GM23338 (cell line): Measurements from ENCODE around the gene ZNF860. TPM values are rescaled to one million over a fixed set of nuclear protein-coding genes. Genes with fewer than 3 reads are reported as not detected.

Source experiments
- ATAC-seq: fragments of 200-7000 bp; cut with Tn5 transposase; 3 replicates; pipeline ENCODE4 v1.9.1; 2020
- DNase-seq: peaks from one replicate; pipeline ENCODE4 v3.0.0-alpha.2; 2015; ENCODE audit warnings: low spot score
- H2AFZ ChIP-seq: fragments of 200-600 bp; sonication (generic); 2 replicates; pipeline ENCODE4 v1.8.0; 2016; ENCODE audit warnings: antibody characterized with exemption, mild to moderate bottlenecking, moderate library complexity
- H3F3A ChIP-seq: fragments of 200-600 bp; sonication (generic); replicated peaks from 2 replicates; pipeline ENCODE4 v1.8.0; 2017; ENCODE audit warnings: antibody characterized with exemption, mixed run types, low read depth
- H3K27ac ChIP-seq: fragments of 200-600 bp; sonication (generic); 2 replicates; pipeline ENCODE4 v1.6.1; 2016; ENCODE audit warnings: low read depth
- H3K27me3 ChIP-seq: fragments of 200-600 bp; sonication (generic); 2 replicates; pipeline ENCODE4 v1.8.0; 2016; ENCODE audit warnings: mild to moderate bottlenecking, mixed run types, moderate library complexity; ENCODE audit not compliant: insufficient read depth
- H3K36me3 ChIP-seq: fragments of 200-600 bp; sonication (generic); 2 replicates; pipeline ENCODE4 v1.8.0; 2016; ENCODE audit warnings: mild to moderate bottlenecking; ENCODE audit not compliant: insufficient read depth
- H3K4me1 ChIP-seq: fragments of 200-600 bp; sonication (generic); 2 replicates; pipeline ENCODE4 v1.8.0; 2016; ENCODE audit warnings: mild to moderate bottlenecking, moderate library complexity; ENCODE audit not compliant: insufficient read depth
- H3K4me2 ChIP-seq: fragments of 200-600 bp; sonication (generic); 2 replicates; pipeline ENCODE4 v1.7.1; 2017; ENCODE audit warnings: mixed run types
- H3K4me3 ChIP-seq: fragments of 200-600 bp; sonication (generic); 2 replicates; pipeline ENCODE4 v1.6.1; 2016; ENCODE audit warnings: mixed run types
- H3K79me2 ChIP-seq: fragments of 200-600 bp; sonication (generic); replicated peaks from 2 replicates; pipeline ENCODE4 v1.8.0; 2017; ENCODE audit warnings: mild to moderate bottlenecking; ENCODE audit not compliant: insufficient read depth
- H3K9me2 ChIP-seq: fragments of 200-600 bp; sonication (generic); 2 replicates; pipeline ENCODE4 v1.8.0; 2017; ENCODE audit not compliant: insufficient read depth
- H4K20me1 ChIP-seq: fragments of 200-600 bp; sonication (generic); replicated peaks from 2 replicates; pipeline ENCODE4 v1.8.0; 2017; ENCODE audit warnings: mild to moderate bottlenecking; ENCODE audit not compliant: insufficient read depth
- H3K27ac Mint-ChIP-seq: 2 replicates; pipeline ENCODE4 v1.8.0; 2020; ENCODE audit warnings: inconsistent platforms, mild to moderate bottlenecking, moderate library complexity, mixed read lengths
- H3K27me3 Mint-ChIP-seq: 3 replicates; pipeline ENCODE4 v1.8.0; 2022; ENCODE audit warnings: low read depth, mild to moderate bottlenecking, moderate library complexity, mixed read lengths, inconsistent platforms; ENCODE audit not compliant: insufficient read depth, poor library complexity
- H3K36me3 Mint-ChIP-seq: 3 replicates; pipeline ENCODE4 v1.8.0; 2021; ENCODE audit warnings: low read depth, mild to moderate bottlenecking, inconsistent platforms, moderate library complexity, mixed read lengths
- H3K4me1 Mint-ChIP-seq: 3 replicates; pipeline ENCODE4 v1.8.0; 2020; ENCODE audit warnings: mild to moderate bottlenecking, inconsistent platforms, mixed read lengths
- H3K4me3 Mint-ChIP-seq: 3 replicates; pipeline ENCODE4 v1.8.0; 2021; ENCODE audit warnings: moderate library complexity, mild to moderate bottlenecking, inconsistent platforms, mixed read lengths
- H3K9me3 Mint-ChIP-seq: 3 replicates; pipeline ENCODE4 v1.8.0; 2020; ENCODE audit warnings: moderate library complexity, mild to moderate bottlenecking, inconsistent platforms, mixed read lengths
- CREB1 ChIP-seq: fragments of 250-450 bp; sonication (Bioruptor Pico); IDR thresholded peaks from 2 replicates; pipeline ENCODE4 v1.5.0; 2020; ENCODE audit warnings: low read depth, mild to moderate bottlenecking, moderate library complexity
- ETS1 ChIP-seq: IDR thresholded peaks from 2 replicates; pipeline ENCODE4 v1.6.1; 2016; ENCODE audit warnings: antibody characterized with exemption
- EZH2 ChIP-seq: fragments of 200-600 bp; sonication (generic); IDR thresholded peaks from one replicate; pipeline ENCODE4 v1.8.0; 2017; ENCODE audit warnings: antibody characterized with exemption, mild to moderate bottlenecking, low read depth; ENCODE audit not compliant: unreplicated experiment
- EZH2phosphoT487 ChIP-seq: fragments of 200-600 bp; sonication (generic); IDR thresholded peaks from one replicate; pipeline ENCODE4 v1.8.1; 2018; ENCODE audit warnings: antibody characterized with exemption; ENCODE audit not compliant: unreplicated experiment
- JUNB ChIP-seq: IDR thresholded peaks from one replicate; pipeline ENCODE4 v1.6.1; 2016; ENCODE audit warnings: antibody characterized with exemption; ENCODE audit not compliant: unreplicated experiment
- NANOG ChIP-seq: IDR thresholded peaks from 2 replicates; pipeline ENCODE4 v1.6.1; 2016; ENCODE audit warnings: antibody characterized with exemption, borderline replicate concordance
- POLR2AphosphoS5 ChIP-seq: IDR thresholded peaks from 2 replicates; pipeline ENCODE4 v1.6.1; 2016; ENCODE audit warnings: antibody characterized with exemption, low read depth
- REST ChIP-seq: IDR thresholded peaks from one replicate; pipeline ENCODE4 v1.6.1; 2018; ENCODE audit warnings: antibody characterized with exemption; ENCODE audit not compliant: unreplicated experiment
- STAT1 ChIP-seq: IDR thresholded peaks from one replicate; pipeline ENCODE4 v1.6.1; 2016; ENCODE audit warnings: antibody characterized with exemption; ENCODE audit not compliant: unreplicated experiment
- ZNF331 ChIP-seq: fragments of 250-450 bp; sonication (Bioruptor Pico); IDR thresholded peaks from 2 replicates; pipeline ENCODE4 v1.5.0; 2020; ENCODE audit warnings: low read depth, mild to moderate bottlenecking, moderate library complexity
- ZNF462 ChIP-seq: fragments of 250-450 bp; sonication (Bioruptor Pico); IDR thresholded peaks from 2 replicates; pipeline ENCODE4 v1.5.0; 2020; ENCODE audit warnings: mild to moderate bottlenecking, moderate library complexity
- polyA plus RNA-seq: library from polyadenylated mRNA; unstranded; fragments of >200 nt; fragmentation: Nextera tagmentation; extraction: Ambion mirVana; gene quantifications from 2 replicates; pipeline ENCODE4 v1.2.1, GENCODE V29; 2016
- total RNA-seq: library from RNA; depleted of rRNA; stranded (reverse); fragments of >200 nt; shearing (Covaris generic); gene quantifications from 2 replicates; pipeline ENCODE4 v1.2.3, GENCODE V29; 2014

The ZNF860 gene
- total and polyA plus RNA-seq, 2 experiments from 2014 or later = 5.2 to 12.4 TPM

GRCh38 chr3:31946484-31947081 is 35.0 kb upstream of the ZNF860 start:
- H3K4me1 ChIP-seq = peaks cover 59% of the 10 kb centered on the region
- Mint-ChIP-seq H3K9me3 (peaks cover 9% of the 10 kb centered on the region), H3K27ac (no peak overlapping the region; the same call in 1 of the 2 replicates), H3K36me3 (peaks cover 27% of the 10 kb centered on the region), H3K4me1 (peaks cover 47% of the 10 kb centered on the region), H3K4me3 (no peak overlapping the region), H3K27me3 (peaks cover 7% of the 10 kb centered on the region)
- H3K9me2 ChIP-seq = no peaks in the 10 kb centered on the region
- no peaks in the 10 kb centered on the region for H3K36me3 ChIP-seq
- ATAC-seq = no peak; the same call in 2 of the 3 replicates
- no peak overlapping the region for H2AFZ ChIP-seq
- no peaks in the 10 kb centered on the region for H3K27me3 ChIP-seq
- peak overlapping the region; percentile 35; the same call in 1 of the 2 replicates for H3K27ac ChIP-seq
- peaks cover 21% of the 10 kb centered on the region for H4K20me1 ChIP-seq
- H3K4me2 ChIP-seq = peak overlapping the region; percentile 30; the same call in 1 of the 2 replicates
- no peak overlapping the region for H3K4me3 ChIP-seq
- H3K79me2 ChIP-seq = peaks cover 100% of the 10 kb centered on the region
- DNase-seq = peak; percentile 40
- H3F3A ChIP-seq = no peaks in the 10 kb centered on the region
- TF ChIP-seq NANOG (no peak), REST (no peak), ZNF331 (CRISPR knock-in tag) (no peak), CREB1 (no peak), STAT1 (no peak), EZH2 (no peak), EZH2phosphoT487 (no peak)

GRCh38 chr3:31947162-31947561 is 34.4 kb upstream of the ZNF860 start:
- H3K27ac Mint-ChIP-seq = peak overlapping the region; percentile 20; the same call in 1 of the 2 replicates
- TF ChIP-seq ZNF462 (CRISPR knock-in tag) (no peak), NANOG (no peak), EZH2 (no peak), STAT1 (no peak), EZH2phosphoT487 (no peak), ETS1 (no peak), JUNB (no peak), ZNF331 (CRISPR knock-in tag) (no peak), POLR2AphosphoS5 (no peak)

More at GRCh38 chr3:31947162-31947561, 34.4 kb upstream of the ZNF860 start:
- ATAC-seq (no peak), DNase-seq (no peak)
- Histone ChIP-seq H3K27ac (no peak overlapping the region), H3K4me1 (peaks cover 57% of the 10 kb centered on the region), H3K36me3 (no peaks in the 10 kb centered on the region), H3K4me2 (peak overlapping the region; percentile 30; the same call in 1 of the 2 replicates), H3K4me3 (no peak overlapping the region), H4K20me1 (peaks cover 21% of the 10 kb centered on the region), H3K79me2 (peaks cover 100% of the 10 kb centered on the region), H3F3A (no peaks in the 10 kb centered on the region), H3K9me2 (no peaks in the 10 kb centered on the region), H2AFZ (no peak overlapping the region), H3K27me3 (no peaks in the 10 kb centered on the region)
- peaks cover 3% of the 10 kb centered on the region for H3K27me3 Mint-ChIP-seq
- peaks cover 9% of the 10 kb centered on the region for H3K9me3 Mint-ChIP-seq
- peaks cover 32% of the 10 kb centered on the region for H3K36me3 Mint-ChIP-seq
- peaks cover 46% of the 10 kb centered on the region for H3K4me1 Mint-ChIP-seq
- H3K4me3 Mint-ChIP-seq = no peak overlapping the region; the same call in 2 of the 3 replicates
